RWPE2 (cell line): ENCODE data around the gene TRIM58.

ENCODE experiments used
- ATAC-seq: fragments of 200-7000 bp; cut with Tn5 transposase; 3 replicates; pipeline ENCODE4 v1.9.1; 2021; ENCODE audit warnings: low read depth
- DNase-seq: peaks from one replicate; pipeline ENCODE4 v3.0.0-alpha.2; 2020; ENCODE audit warnings: low spot score
- H3K27ac ChIP-seq: fragments of 450-650 bp; 2 replicates; pipeline ENCODE4 v1.5.1; 2017; ENCODE audit warnings: mild to moderate bottlenecking; ENCODE audit not compliant: poor library complexity, severe bottlenecking
- H3K27me3 ChIP-seq: fragments of 250-450 bp; sonication (Bioruptor Pico); 2 replicates; pipeline ENCODE4 v1.5.1; 2021; ENCODE audit warnings: mild to moderate bottlenecking, moderate library complexity; ENCODE audit not compliant: insufficient read depth, poor library complexity, severe bottlenecking
- H3K36me3 ChIP-seq: fragments of 250-450 bp; sonication (Bioruptor Pico); 2 replicates; pipeline ENCODE4 v1.5.1; 2020; ENCODE audit warnings: low read depth, mild to moderate bottlenecking, moderate library complexity
- H3K4me1 ChIP-seq: fragments of 250-450 bp; sonication (Bioruptor Pico); 2 replicates; pipeline ENCODE4 v1.5.1; 2021; ENCODE audit warnings: mild to moderate bottlenecking, moderate library complexity; ENCODE audit not compliant: insufficient read depth, poor library complexity, severe bottlenecking
- H3K4me3 ChIP-seq: fragments of 250-450 bp; sonication (Bioruptor Pico); 2 replicates; pipeline ENCODE4 v1.5.1; 2021; ENCODE audit warnings: mild to moderate bottlenecking, moderate library complexity; ENCODE audit not compliant: severe bottlenecking
- H3K9me3 ChIP-seq: fragments of 250-450 bp; sonication (Bioruptor Pico); 2 replicates; pipeline ENCODE4 v1.5.1; 2021; ENCODE audit warnings: mild to moderate bottlenecking, moderate library complexity; ENCODE audit not compliant: severe bottlenecking
- CTCF ChIP-seq: fragments of 450-650 bp; IDR thresholded peaks from one replicate; pipeline ENCODE4 v1.5.1; 2017; ENCODE audit warnings: mild to moderate bottlenecking, moderate library complexity; ENCODE audit not compliant: poor library complexity, severe bottlenecking

The TRIM58 gene

GRCh38 chr1:247829656-247830055 is 27.3 kb upstream of the TRIM58 start:
- H3K4me3 ChIP-seq = no peak overlapping the region
- no peaks in the 10 kb centered on the region for H3K27me3 ChIP-seq
- H3K9me3 ChIP-seq = no peaks in the 10 kb centered on the region
- H3K4me1 ChIP-seq = no peaks in the 10 kb centered on the region
- no peaks in the 10 kb centered on the region for H3K36me3 ChIP-seq
- ATAC-seq = no peak
- no peak for TF ChIP-seq CTCF
- DNase-seq = no peak
- no peak overlapping the region for H3K27ac ChIP-seq

- ATAC-seq (no peak), DNase-seq (no peak)
- no peak overlapping the region for H3K27ac ChIP-seq
- no peaks in the 10 kb centered on the region for H3K27me3 ChIP-seq
- H3K4me3 ChIP-seq = no peak overlapping the region
- no peak for TF ChIP-seq CTCF
- H3K36me3 ChIP-seq = no peaks in the 10 kb centered on the region
- no peaks in the 10 kb centered on the region for H3K9me3 ChIP-seq
- H3K4me1 ChIP-seq = no peaks in the 10 kb centered on the region
Observed at GRCh38 chr1:247833601-247834000, 23.4 kb upstream of the TRIM58 start.

- Histone ChIP-seq H3K36me3 (no peaks in the 10 kb centered on the region), H3K4me3 (no peak overlapping the region), H3K9me3 (no peaks in the 10 kb centered on the region), H3K4me1 (no peaks in the 10 kb centered on the region), H3K27ac (no peak overlapping the region), H3K27me3 (no peaks in the 10 kb centered on the region)
- no peak for TF ChIP-seq CTCF
- DNase-seq = no peak
- no peak for ATAC-seq
Observed at GRCh38 chr1:247840818-247841217, 16.2 kb upstream of the TRIM58 start.

- no peak within 1 kb of the TSS for H3K27ac ChIP-seq
- no peak within 1 kb of the TSS for H3K4me3 ChIP-seq
- no peaks in the 10 kb centered on the region for H3K27me3 ChIP-seq
- no peak for TF ChIP-seq CTCF
- no peaks in the 10 kb centered on the region for H3K9me3 ChIP-seq
- DNase-seq = no peak
- H3K4me1 ChIP-seq = no peaks in the 10 kb centered on the region
- no peaks in the 10 kb centered on the region for H3K36me3 ChIP-seq
- no peak for ATAC-seq
Observed at GRCh38 chr1:247841796-247842195, 15.2 kb upstream of the TRIM58 start, which contains the start of gene OR11L1. OR11L1 (minus strand) TSS chr1:247841896; CDS start chr1:247841896, 0 bp downstream.

GRCh38 chr1:247843411-247843810 is 13.6 kb upstream of the TRIM58 start:
- no peak for ATAC-seq
- no peak overlapping the region for H3K4me3 ChIP-seq
- no peaks in the 10 kb centered on the region for H3K27me3 ChIP-seq
- H3K4me1 ChIP-seq = no peaks in the 10 kb centered on the region
- H3K36me3 ChIP-seq = no peaks in the 10 kb centered on the region
- no peak overlapping the region for H3K27ac ChIP-seq
- DNase-seq = no peak
- no peak for TF ChIP-seq CTCF
- H3K9me3 ChIP-seq = no peaks in the 10 kb centered on the region
